ENCODE results near the gene CHIC2. TPM values are rescaled to one million over a fixed set of nuclear protein-coding genes. Genes with fewer than 3 reads are reported as not detected.

CHIC2 gene
- total RNA-seq, 1 donor from 2014 or later, result 14.5 TPM

- Mint-ChIP-seq H3K9me3 (ENCODE audit: unreplicated experiment) (peaks cover 1% of the 10 kb centered on the region), H3K27me3 (ENCODE audit: unreplicated experiment) (peaks cover 2% of the 10 kb centered on the region), H3K4me3 (ENCODE audit: unreplicated experiment) (no peak overlapping the region), H3K36me3 (ENCODE audit: unreplicated experiment) (no peaks in the 10 kb centered on the region), H3K4me1 (ENCODE audit: low read depth, unreplicated experiment) (peaks cover 4% of the 10 kb centered on the region), H3K27ac (ENCODE audit: unreplicated experiment) (no peak overlapping the region)
- no peak for TF ChIP-seq CTCF (IDR thresholded peaks at IDR 0.05; ENCODE audit: partially characterized antibody, unreplicated experiment)
- DNase-seq, result no peak
Measured at GRCh38 chr4:54011201-54011600, 53.2 kb downstream of the CHIC2 start.

GRCh38 chr4:54006755-54007154 is 57.6 kb downstream of the CHIC2 start:
- no peak for TF ChIP-seq CTCF (IDR thresholded peaks at IDR 0.05; ENCODE audit: partially characterized antibody, unreplicated experiment)
- Mint-ChIP-seq H3K4me1 (ENCODE audit: low read depth, unreplicated experiment) (peaks cover 1% of the 10 kb centered on the region), H3K36me3 (ENCODE audit: unreplicated experiment) (no peaks in the 10 kb centered on the region), H3K9me3 (ENCODE audit: unreplicated experiment) (no peaks in the 10 kb centered on the region), H3K27me3 (ENCODE audit: unreplicated experiment) (peaks cover 2% of the 10 kb centered on the region), H3K27ac (ENCODE audit: unreplicated experiment) (no peak overlapping the region), H3K4me3 (ENCODE audit: unreplicated experiment) (no peak overlapping the region)
- no peak for DNase-seq

- H3K27me3 Mint-ChIP-seq (ENCODE audit: unreplicated experiment), result peaks cover 2% of the 10 kb centered on the region
- H3K27ac Mint-ChIP-seq (ENCODE audit: unreplicated experiment), result no peak overlapping the region
- H3K9me3 Mint-ChIP-seq (ENCODE audit: unreplicated experiment), result no peaks in the 10 kb centered on the region
- DNase-seq, result no peak
- H3K4me3 Mint-ChIP-seq (ENCODE audit: unreplicated experiment), result no peak overlapping the region
- TF ChIP-seq CTCF (IDR thresholded peaks at IDR 0.05; ENCODE audit: partially characterized antibody, unreplicated experiment), result no peak
- no peaks in the 10 kb centered on the region for H3K36me3 Mint-ChIP-seq (ENCODE audit: unreplicated experiment)
- peaks cover 1% of the 10 kb centered on the region for H3K4me1 Mint-ChIP-seq (ENCODE audit: low read depth, unreplicated experiment)
Measured at GRCh38 chr4:54005475-54005874, 58.9 kb downstream of the CHIC2 start.

GRCh38 chr4:54004463-54004862 is 59.9 kb downstream of the CHIC2 start:
- H3K36me3 Mint-ChIP-seq (ENCODE audit: unreplicated experiment), result no peaks in the 10 kb centered on the region
- H3K4me1 Mint-ChIP-seq (ENCODE audit: low read depth, unreplicated experiment), result peaks cover 1% of the 10 kb centered on the region
- H3K27me3 Mint-ChIP-seq (ENCODE audit: unreplicated experiment), result peaks cover 2% of the 10 kb centered on the region
- no peak overlapping the region for H3K27ac Mint-ChIP-seq (ENCODE audit: unreplicated experiment)
- no peaks in the 10 kb centered on the region for H3K9me3 Mint-ChIP-seq (ENCODE audit: unreplicated experiment)
- no peak overlapping the region for H3K4me3 Mint-ChIP-seq (ENCODE audit: unreplicated experiment)
- DNase-seq, result no peak
- no peak for TF ChIP-seq CTCF (IDR thresholded peaks at IDR 0.05; ENCODE audit: partially characterized antibody, unreplicated experiment)

GRCh38 chr4:54001668-54002365 is 62.6 kb downstream of the CHIC2 start:
- Mint-ChIP-seq H3K27me3 (ENCODE audit: unreplicated experiment) (peaks cover 2% of the 10 kb centered on the region), H3K4me3 (ENCODE audit: unreplicated experiment) (no peak overlapping the region)

More at GRCh38 chr4:54001668-54002365, 62.6 kb downstream of the CHIC2 start:
- H3K9me3 Mint-ChIP-seq (ENCODE audit: unreplicated experiment), result no peaks in the 10 kb centered on the region
- no peak for TF ChIP-seq CTCF (IDR thresholded peaks at IDR 0.05; ENCODE audit: partially characterized antibody, unreplicated experiment)
- DNase-seq, result no peak
- H3K27ac Mint-ChIP-seq (ENCODE audit: unreplicated experiment), result no peak overlapping the region
- peaks cover 1% of the 10 kb centered on the region for H3K4me1 Mint-ChIP-seq (ENCODE audit: low read depth, unreplicated experiment)
- no peaks in the 10 kb centered on the region for H3K36me3 Mint-ChIP-seq (ENCODE audit: unreplicated experiment)

Measured in glutamatergic neuron (in vitro differentiated cells).